GM18505 (cell line): ENCODE data around the gene RBMS1.
A peak's percentile ranks its signal among the peaks of the same experiment; 100 is the strongest.

Experiments
- ATAC-seq: cut with Tn5 transposase; IDR thresholded peaks from one replicate; pipeline ENCODE4 v1.9.1; 2021; ENCODE audit not compliant: unreplicated experiment
- POLR2A ChIP-seq: IDR thresholded peaks from 4 replicates; pipeline ENCODE4 v1.6.1; 2011; ENCODE audit warnings: borderline replicate concordance; ENCODE audit not compliant: insufficient read depth, insufficient read length; ENCODE audit errors: extremely low read depth

The RBMS1 gene

DNA sequence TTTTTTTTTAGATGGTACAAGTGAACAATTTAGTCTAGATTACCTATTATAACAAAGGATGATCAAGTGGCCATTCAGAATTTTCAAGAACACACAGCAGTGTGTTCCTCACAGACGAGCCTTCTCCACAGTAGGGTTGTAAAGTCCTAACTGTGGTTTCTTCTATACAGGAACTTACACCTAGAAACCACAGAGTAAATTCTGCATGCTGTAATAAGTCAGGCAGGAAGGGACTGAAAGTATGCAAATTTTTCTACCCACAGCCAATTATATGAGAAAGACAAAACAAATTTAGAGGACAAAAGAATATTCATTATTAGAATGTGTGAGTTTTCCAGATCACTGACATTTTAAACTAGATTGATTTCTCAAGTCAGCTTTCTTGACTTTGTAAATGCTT lies 99.5 kb downstream of the RBMS1 start:
- peak; percentile 100 for ATAC-seq
- no peak for TF ChIP-seq POLR2A

DNA sequence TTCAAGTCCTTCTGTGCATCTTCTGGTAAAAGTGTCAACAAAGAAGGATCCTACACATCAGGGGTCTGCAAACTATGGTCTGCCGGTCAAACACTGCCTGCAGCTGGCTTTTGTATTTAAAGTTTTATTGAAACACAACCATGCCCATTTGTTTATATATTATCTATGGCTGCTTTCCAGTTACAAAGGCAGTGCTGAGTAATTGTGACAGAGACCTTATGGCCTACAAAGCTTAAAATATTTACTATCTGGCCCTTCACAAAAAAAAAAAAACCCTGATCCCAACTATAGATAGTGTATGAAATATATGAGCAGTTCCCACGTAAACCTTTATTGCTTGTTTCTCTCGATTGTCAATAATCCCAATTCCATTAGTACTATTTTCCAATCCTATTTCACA lies 101.4 kb downstream of the RBMS1 start:
- no peak for ATAC-seq
- no peak for TF ChIP-seq POLR2A

DNA sequence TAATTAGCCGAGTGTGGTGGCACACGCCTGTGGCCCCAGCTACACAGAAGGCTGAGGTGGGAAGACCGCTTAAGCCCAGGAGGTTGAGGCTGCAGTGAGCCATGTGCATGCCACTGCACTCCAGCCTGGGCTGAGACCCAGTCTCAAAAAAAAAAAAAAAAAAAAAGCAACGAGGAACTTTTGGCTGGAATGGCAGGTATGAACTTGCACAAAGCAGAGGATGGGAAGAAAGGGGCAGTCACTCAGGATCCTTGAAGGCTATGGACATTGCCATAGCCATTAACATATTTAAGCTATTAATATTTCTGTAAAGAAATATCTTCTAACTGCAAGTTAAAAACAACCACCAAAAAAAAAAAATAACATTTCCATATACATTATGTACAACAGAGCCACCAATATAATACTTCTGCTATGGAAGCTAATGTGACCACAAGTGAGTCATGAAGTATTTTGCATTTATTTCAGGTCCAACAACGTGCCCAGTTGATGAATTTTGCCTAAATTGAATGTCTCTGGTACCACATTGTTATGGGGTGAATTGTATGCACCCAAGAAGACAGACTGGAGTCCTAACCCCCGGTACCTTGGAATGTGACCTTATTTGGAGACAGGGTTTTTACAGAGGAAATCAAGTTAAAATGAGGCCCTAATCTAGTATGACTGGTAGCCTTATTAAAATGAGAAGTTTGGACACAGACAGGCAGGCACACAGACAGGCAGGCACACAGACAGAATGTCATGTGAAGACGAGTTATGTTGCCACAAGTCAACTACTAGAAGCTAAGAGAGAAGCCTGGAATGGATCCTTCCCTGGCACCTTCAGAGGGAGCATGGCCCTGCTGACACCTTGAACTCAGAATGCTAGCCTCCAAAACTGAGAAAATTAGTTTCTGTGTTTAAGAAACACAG lies 102.8 kb downstream of the RBMS1 start:
- ATAC-seq, result no peak

DNA sequence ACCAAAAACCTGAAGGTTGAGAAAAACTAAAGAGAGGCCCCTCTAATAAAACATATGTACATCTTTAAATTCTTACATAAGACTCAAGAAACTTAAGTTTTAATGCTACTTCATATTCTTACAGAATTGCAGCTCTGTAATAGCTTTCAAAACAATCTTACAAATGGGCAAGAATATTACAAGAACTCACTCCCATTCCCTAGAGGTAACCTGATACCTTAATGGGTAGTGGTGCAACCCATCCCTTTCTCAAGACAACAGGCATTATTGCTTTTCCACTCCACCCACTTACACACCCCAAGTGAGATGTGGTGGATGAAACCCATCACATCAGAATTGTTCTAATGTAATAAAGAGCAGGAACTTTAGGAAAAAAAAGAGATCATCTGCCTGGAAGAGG lies 103.7 kb downstream of the RBMS1 start:
- ATAC-seq, result no peak
- no peak for TF ChIP-seq POLR2A

More for the DNA sequence above, 102.8 kb downstream of the RBMS1 start:
- TF ChIP-seq POLR2A, result no peak

DNA sequence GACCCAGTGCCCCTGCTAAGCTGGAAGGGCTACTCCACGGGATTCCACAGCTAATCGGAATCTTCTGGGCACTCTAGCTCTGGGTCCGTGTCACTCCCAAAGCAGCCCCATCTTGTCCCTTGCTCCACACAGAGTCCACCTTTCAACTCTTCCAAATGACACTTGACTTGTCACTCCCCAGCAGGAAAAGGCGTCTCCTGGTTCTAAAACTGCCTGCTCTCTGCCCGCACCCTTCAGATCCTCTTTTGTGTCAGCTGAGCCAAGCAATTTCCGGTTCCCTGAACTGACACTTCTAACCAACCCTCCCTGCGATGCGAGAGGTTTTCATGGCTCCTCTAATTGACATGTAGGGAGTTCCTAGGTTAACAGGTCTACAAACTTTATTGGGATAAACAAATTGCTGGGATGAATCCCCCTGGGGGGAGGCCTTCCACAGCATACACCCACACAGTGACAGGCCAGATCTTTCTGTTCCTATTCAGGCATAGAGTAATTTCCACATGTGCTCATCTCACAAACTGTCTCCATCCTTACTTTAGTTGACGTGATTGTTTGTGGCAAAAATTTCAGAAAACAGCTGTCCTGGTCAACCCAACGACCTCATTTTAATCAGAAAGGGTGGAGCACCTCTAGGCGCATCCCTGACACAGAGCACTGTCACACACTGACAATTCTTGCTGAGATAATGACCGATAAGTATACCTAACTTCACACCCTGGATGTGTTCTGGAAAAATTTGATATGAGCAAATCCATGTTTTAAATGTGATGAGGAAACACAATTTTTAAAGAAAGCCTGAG lies 104.9 kb downstream of the RBMS1 start:
- TF ChIP-seq POLR2A, result no peak
- ATAC-seq, result no peak

DNA sequence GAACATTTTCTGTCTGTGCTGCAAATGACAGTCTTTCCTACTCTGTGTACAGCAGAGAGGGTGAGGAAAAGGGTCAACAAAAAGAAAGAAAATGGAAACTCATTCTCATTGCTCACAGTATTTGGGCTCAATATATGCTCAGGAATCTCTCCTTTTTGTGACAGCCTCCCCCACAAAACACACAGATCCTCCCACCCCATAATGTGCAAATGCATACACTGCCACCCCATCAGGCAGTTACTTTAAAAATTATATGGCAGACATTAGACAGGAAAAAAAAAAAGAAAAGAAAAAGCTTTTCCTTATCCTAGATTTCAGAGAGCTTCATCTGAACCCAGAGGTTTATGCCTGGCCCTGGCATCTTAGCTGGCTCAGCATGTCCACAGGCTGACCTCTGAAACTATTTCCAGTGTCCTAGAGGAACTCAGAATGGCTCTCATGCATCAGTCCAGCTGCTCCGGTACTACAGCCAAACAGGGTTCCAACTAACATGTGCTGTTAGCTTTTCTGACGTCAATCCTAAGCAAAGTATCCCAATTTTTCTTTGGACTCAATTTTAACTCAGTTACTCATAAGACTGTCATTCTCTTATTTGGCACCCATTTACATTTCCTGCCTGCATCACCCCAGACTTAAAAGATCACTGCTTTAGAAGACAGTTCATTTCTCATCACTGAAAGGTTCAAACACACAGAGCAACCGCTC lies 105.9 kb downstream of the RBMS1 start:
- TF ChIP-seq POLR2A, result no peak

DNA sequence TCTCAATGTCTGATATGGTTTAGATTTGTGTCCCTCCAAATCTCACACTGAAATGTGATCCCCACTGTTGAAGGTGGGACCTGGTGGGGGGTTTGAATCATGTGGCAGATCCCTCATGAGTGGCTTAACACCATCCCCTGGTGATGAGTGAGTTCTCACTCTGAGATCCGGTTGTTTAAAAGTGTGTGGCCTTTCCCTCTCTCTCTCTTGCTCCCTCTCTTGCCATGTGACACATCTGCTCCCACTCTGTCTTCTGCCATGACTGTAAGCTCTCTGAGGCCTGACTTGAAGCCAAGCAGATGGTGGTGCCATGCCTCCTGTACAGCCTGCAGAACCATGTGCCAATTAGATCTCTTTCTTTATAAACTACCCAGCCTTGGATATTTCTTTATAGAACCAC lies 108.8 kb downstream of the RBMS1 start:
- no peak for TF ChIP-seq POLR2A
- ATAC-seq, result no peak

More for the DNA sequence above, 105.9 kb downstream of the RBMS1 start:
- ATAC-seq, result no peak

DNA sequence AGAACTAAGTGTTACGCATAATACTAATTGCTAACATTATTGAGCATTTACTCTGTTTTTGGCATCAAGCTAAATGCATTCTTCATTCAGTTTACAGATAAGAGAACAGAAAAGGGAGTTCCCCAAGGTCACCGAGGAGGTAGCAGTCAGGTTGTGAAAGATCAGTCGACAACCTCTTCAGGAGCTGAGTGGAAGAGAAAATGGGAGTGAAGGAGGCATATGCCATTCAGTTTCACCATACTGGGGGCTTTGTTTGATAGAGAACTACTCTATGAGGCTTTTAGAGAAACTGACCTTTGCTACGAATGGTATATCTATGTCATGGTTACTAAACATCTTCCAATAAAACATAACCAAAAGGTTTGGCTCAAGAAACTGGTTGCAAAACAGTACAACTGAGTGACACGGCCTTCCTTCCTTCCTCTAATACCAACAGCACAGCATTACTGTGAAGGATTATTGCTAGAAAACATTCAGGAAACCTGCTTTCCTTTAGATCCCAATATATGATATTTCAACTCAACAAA lies 112.1 kb downstream of the RBMS1 start:
- no peak for ATAC-seq
- TF ChIP-seq POLR2A, result no peak

DNA sequence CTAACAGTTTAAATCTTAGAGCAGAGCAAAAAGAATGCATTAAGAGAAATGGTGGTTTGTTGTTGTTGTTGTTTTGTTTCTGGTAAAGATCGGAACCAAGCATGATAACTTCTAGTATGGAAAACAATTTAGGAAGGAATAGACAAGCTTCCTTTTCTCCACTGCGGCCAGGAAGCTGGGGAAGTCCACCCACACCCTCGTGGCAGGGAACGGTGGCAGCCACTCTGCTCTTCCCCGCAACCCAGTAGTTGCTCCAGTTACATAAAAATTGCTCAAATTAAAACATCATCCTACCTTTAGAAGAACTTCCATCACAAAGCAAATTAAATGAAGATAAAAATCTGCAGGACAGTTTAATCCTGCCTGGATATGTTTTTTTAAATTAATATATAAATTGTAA lies 113.0 kb downstream of the RBMS1 start:
- no peak for TF ChIP-seq POLR2A
- ATAC-seq, result no peak

DNA sequence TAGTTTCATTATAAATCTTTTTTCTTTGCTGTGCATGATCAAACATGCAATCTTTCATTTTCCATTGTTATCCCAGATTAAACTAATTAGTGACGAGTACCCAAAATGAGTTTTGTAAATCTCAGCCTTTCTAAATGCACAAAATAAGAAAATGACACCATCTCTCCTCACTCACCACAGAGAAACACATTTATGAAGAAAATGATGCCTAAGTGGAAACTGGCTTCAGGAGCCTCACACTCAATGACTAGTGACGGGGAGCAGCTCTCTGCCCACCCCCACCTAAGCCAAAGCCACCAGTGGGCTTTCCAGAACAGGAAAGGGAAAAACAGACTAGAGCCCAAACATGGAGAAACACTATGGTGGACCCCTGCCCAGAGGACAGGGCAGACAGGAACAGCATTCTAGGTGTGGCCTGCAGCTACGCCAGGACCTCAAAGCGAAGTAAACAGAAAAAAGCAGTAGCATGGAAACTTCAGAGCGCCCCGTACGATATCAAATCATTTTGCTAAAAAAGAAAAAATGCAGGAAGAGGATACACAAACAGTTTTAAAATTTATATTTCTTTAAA lies 113.5 kb downstream of the RBMS1 start:
- no peak for ATAC-seq

DNA sequence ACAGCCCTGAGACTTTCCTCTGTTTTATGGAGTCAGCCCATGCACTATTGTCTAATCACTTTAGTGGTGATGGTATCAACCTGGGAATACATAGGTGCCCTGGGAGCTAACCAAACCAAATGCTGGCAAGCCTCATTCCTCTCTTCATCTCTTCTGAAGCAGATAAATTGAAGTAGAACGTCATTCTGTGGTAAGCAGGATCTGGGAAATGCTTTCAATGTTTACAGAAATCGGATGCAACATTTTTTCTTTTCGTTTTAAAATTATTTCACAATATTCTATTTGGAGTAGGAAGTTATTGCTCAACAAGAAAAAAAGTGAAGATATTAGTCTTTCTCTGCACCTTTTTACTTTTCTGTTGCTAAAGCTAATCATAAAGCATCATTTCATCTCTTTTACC lies 114.2 kb downstream of the RBMS1 start:
- ATAC-seq, result no peak
- no peak for TF ChIP-seq POLR2A

More for the DNA sequence above, 113.5 kb downstream of the RBMS1 start:
- no peak for TF ChIP-seq POLR2A

DNA sequence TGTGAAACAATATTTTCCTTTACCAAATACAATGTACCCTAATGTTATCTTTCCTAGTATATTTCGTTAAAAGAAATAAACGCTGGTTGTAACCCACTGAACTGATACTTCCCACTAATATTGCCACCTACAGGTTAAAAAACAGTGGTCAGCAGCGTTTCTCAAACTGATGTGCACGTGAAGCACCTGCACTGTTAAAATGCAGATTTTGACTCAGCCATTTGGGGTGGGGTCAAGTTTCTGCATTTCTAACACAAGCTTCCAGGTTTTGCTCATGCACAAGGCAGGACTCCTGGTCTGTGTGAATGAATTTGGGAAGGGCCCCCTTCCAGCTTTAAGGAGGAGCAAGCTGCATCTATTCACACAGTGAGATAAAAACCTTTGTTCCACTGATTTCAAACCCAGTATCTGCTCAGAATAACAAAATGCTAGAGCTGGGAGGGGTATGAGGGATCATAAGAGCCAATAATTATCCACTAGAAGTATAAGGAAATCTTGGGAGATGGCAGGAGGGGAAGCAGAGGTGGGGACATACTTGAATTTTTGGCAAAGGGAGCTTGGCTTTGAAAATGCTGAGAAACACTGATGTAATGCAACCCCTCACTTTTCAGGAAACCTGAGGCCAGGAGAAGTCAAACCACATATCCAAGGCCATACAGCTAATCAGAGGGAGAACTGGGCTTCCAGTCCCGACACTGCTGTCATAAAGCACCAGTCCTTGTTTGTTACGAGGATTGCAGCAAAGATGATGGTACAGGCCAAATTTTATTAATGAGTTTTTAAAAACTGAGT lies 116.2 kb downstream of the RBMS1 start:
- ATAC-seq, result no peak
- no peak for TF ChIP-seq POLR2A
